Measurements from ENCODE around the gene TAF1B. TPM values are rescaled to one million over a fixed set of nuclear protein-coding genes. Genes with fewer than 3 reads are reported as not detected.

The TAF1B gene
- total and polyA plus RNA-seq, 2 donors (not counting 3 experiments of a cell fraction or from before 2014, with no cell fraction given): 6.3 to 29.4 TPM

DNA sequence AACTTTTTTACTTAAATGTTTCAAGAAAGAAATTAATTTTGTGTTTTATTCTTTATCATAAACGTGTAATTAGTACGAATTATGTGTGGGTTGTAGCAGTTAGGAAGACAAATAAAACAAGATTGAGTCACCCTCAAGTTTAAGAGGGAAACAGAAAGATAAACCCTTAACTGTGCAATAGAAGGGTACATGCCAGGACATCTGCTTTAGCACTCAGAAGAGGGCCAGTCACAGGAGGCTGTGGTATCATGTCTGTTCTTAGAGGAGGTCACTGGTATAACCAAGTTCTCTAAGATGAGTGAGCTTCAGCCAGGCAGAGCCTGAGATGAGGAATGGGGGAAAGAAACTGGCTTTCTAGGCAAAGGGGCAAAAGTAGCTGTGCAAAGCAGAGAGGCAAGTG lies 65.8 kb downstream of the TAF1B start:
- Histone ChIP-seq H3K9me3 (replicated peaks; ENCODE audit: control insufficient read depth, insufficient read depth, low read length) (no peaks in the 10 kb centered on the region), H3K4me2 (ENCODE audit: insufficient read depth, low read length) (no peak overlapping the region), H3K4me3 (replicated peaks in 1 of 3; ENCODE audit: insufficient read depth in 1 of 3, low read depth in 1 of 3, low read length in 3 of 3) (no peak overlapping the region), H3K9ac (replicated peaks; ENCODE audit: extremely low read depth, insufficient read depth, low read length) (no peak overlapping the region), H3K4me1 (ENCODE audit: control insufficient read depth, extremely low read depth, insufficient read depth, low read length) (no peaks in the 10 kb centered on the region), H3K36me3 (ENCODE audit: control insufficient read depth in 2 of 2, extremely low read depth in 1 of 2, insufficient read depth in 2 of 2, low read length in 2 of 2) (no peaks in the 10 kb centered on the region), H3K27ac (ENCODE audit: insufficient read depth, low read depth, low read length) (no peak overlapping the region), H3K27me3 (ENCODE audit: control insufficient read depth in 2 of 2, insufficient read depth in 2 of 2, low read length in 2 of 2) (no peaks in the 10 kb centered on the region), H3K79me2 (ENCODE audit: control insufficient read depth, insufficient read depth, low read length) (no peaks in the 10 kb centered on the region), H2AFZ (ENCODE audit: low read depth, low read length) (no peak overlapping the region), H4K20me1 (replicated peaks; ENCODE audit: control insufficient read depth, extremely low read depth, insufficient read depth, low read length) (no peaks in the 10 kb centered on the region), H3K9me1 (replicated peaks; ENCODE audit: control insufficient read depth, extremely low read depth, insufficient read depth, low read length) (no peaks in the 10 kb centered on the region)
- BruUV-seq (replicated peaks): no TSS peak
- ChIA-PET CTCF (interaction anchor here (0.9 to 2.9 kb wide), 7 partner anchors 11 to 164 kb away, joined by 3 to 15 read pairs (median 4); no protein-coding TSS in a partner anchor), POLR2A (no interaction called here)
- dilution Hi-C loops (cut with MboI; ENCODE audit: extremely low pct_ligation_motif_present, low sequenced_read_pairs): no loop called here
- TF ChIP-seq, protein P1, sequence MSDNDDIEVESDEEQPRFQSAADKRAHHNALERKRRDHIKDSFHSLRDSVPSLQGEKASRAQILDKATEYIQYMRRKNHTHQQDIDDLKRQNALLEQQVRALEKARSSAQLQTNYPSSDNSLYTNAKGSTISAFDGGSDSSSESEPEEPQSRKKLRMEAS (IDR thresholded peaks at IDR 0.05; ENCODE audit: insufficient read depth, insufficient read length): no peak
- no peak for TF ChIP-seq EZH2 (IDR thresholded peaks at IDR 0.05; ENCODE audit: borderline replicate concordance, low read depth, low read length, severe bottlenecking)
- TF ChIP-seq, protein P2, sequence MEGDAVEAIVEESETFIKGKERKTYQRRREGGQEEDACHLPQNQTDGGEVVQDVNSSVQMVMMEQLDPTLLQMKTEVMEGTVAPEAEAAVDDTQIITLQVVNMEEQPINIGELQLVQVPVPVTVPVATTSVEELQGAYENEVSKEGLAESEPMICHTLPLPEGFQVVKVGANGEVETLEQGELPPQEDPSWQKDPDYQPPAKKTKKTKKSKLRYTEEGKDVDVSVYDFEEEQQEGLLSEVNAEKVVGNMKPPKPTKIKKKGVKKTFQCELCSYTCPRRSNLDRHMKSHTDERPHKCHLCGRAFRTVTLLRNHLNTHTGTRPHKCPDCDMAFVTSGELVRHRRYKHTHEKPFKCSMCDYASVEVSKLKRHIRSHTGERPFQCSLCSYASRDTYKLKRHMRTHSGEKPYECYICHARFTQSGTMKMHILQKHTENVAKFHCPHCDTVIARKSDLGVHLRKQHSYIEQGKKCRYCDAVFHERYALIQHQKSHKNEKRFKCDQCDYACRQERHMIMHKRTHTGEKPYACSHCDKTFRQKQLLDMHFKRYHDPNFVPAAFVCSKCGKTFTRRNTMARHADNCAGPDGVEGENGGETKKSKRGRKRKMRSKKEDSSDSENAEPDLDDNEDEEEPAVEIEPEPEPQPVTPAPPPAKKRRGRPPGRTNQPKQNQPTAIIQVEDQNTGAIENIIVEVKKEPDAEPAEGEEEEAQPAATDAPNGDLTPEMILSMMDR (IDR thresholded peaks at IDR 0.05; ENCODE audit: extremely low read depth in 1 of 2, insufficient read depth in 1 of 2, low read depth in 1 of 2, low read length in 2 of 2): no peak
- no peak for TF ChIP-seq MYC (IDR thresholded peaks at IDR 0.05; ENCODE audit: low read depth, low read length)
- no peak for TF ChIP-seq JUN (IDR thresholded peaks at IDR 0.05; ENCODE audit: borderline replicate concordance, insufficient read depth, insufficient read length, low read depth)
- TF ChIP-seq FOS (IDR thresholded peaks at IDR 0.05; ENCODE audit: borderline replicate concordance, insufficient read depth, low read length): no peak
- no peak for TF ChIP-seq GATA2 (IDR thresholded peaks at IDR 0.05; ENCODE audit: insufficient read depth, insufficient read length, low read depth, low read length)
- TF ChIP-seq POLR2A (IDR thresholded peaks at IDR 0.05; ENCODE audit: low read depth, low read length): no peak
- no peak for TF ChIP-seq POLR2AphosphoS5 (IDR thresholded peaks at IDR 0.05; ENCODE audit: insufficient read depth, low read depth, low read length)
- DNase-seq (ENCODE audit: low read depth, low spot score): no peak
- intact Hi-C loops (cut with micrococcal nuclease): no loop called here
- FAIRE-seq: no peak

Measured in endothelial cell of umbilical vein (primary cell).